Subcutaneous abdominal adipose tissue (tissue), 5 donors: ENCODE results near the gene ARHGAP5.

ENCODE experiments used
- H3K27ac ChIP-seq: one replicate; pipeline ENCODE4 v1.7.0; 2013; ENCODE audit warnings: low read depth, mild to moderate bottlenecking, inconsistent platforms, low read length, moderate library complexity
- H3K27me3 ChIP-seq, 5 donors: one replicate each; pipeline ENCODE4 v1.7.0; 2013; ENCODE audit warnings: low read length in 5 of 5, inconsistent platforms in 1 of 5; ENCODE audit not compliant: control insufficient read depth in 5 of 5, insufficient read depth in 4 of 5
- H3K36me3 ChIP-seq, 5 donors: one replicate each; pipeline ENCODE4 v1.7.0; 2013; ENCODE audit warnings: low read length in 5 of 5; ENCODE audit not compliant: control insufficient read depth in 5 of 5, insufficient read depth in 5 of 5
- H3K4me1 ChIP-seq, 5 donors: one replicate each; pipeline ENCODE4 v1.7.0; 2013; ENCODE audit warnings: low read length in 5 of 5, mild to moderate bottlenecking in 3 of 5, moderate library complexity in 1 of 5; ENCODE audit not compliant: control insufficient read depth in 5 of 5, insufficient read depth in 5 of 5
- H3K4me3 ChIP-seq, 5 donors: one replicate each; pipeline ENCODE4 v1.7.0; 2013; ENCODE audit warnings: low read length in 5 of 5, low read depth in 1 of 5
- H3K9ac ChIP-seq, 5 donors: one replicate each; pipeline ENCODE4 v1.7.0; 2013; ENCODE audit warnings: low read length in 5 of 5, mild to moderate bottlenecking in 4 of 5, moderate library complexity in 3 of 5
- H3K9me3 ChIP-seq, 5 donors: one replicate each; pipeline ENCODE4 v1.7.0; 2013; ENCODE audit warnings: low read length in 5 of 5; ENCODE audit not compliant: control insufficient read depth in 5 of 5
- donor health status: healthy.
- donor health status: healthy.
- donor health status: healthy.
- donor health status: healthy.
- donor health status: healthy.

ARHGAP5 gene

DNA sequence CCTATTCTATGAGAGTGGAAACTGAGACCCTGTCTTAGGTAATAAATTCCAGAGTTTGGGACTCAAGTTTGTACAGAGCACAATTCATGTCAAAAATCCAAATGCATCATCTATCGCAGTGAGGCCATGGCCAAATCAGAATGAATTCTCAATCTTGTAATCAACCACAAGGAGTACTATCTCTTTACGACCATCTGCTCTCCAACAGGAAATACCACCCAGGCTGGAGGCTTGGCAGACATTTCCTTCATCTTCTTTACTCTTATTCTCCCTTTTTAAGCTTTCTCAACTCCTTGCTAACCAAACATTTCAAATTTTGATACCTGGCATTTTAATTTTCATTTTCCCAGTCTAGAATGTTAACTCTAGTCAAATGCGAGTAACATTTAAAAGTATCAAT, 92.1 kb downstream of the ARHGAP5 start:
- no peaks in the 10 kb centered on the region for H3K27me3 ChIP-seq
- no peaks in the 10 kb centered on the region for H3K4me1 ChIP-seq
- no peaks in the 10 kb centered on the region for H3K36me3 ChIP-seq
- H3K9me3 ChIP-seq: no peaks in the 10 kb centered on the region
- H3K27ac ChIP-seq: no peak overlapping the region
- H3K4me3 ChIP-seq: no peak overlapping the region
- H3K9ac ChIP-seq: no peak overlapping the region

DNA sequence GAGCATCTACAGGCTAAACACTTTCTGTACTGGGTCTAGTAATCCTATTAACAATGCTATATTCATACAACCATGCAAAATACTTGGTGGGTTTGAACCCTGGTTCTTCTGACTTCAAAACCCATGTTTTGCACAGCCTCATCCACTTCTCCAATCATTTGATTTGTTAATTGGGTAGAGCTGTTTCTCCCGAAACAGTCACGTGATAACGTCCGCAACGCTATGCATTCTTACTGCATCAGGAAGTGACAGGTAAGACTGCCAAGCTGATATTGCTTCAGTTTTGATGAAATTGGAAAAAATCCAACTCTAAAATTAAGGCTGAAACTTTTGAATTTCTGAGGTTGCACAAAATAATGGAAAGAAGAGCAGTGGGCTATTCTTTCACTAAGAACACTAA, 94.4 kb downstream of the ARHGAP5 start:
- Histone ChIP-seq H3K4me3 (no peak overlapping the region), H3K9ac (no peak overlapping the region), H3K36me3 (no peaks in the 10 kb centered on the region), H3K4me1 (no peaks in the 10 kb centered on the region), H3K9me3 (no peaks in the 10 kb centered on the region), H3K27ac (no peak overlapping the region), H3K27me3 (no peaks in the 10 kb centered on the region)

- Histone ChIP-seq H3K4me3 (no peak overlapping the region), H3K4me1 (no peaks in the 10 kb centered on the region), H3K36me3 (no peaks in the 10 kb centered on the region)
Measured at GRCh38 chr14:32183151-32184058, 106.3 kb downstream of the ARHGAP5 start.

GRCh38 chr14:32185097-32185496, 108.0 kb downstream of the ARHGAP5 start:
- Histone ChIP-seq H3K9me3 (peaks cover 2 to 13% (median 5%) of the 10 kb centered on the region in 5 donors), H3K27ac (no peak overlapping the region), H3K4me3 (no peak overlapping the region), H3K9ac (no peak overlapping the region), H3K36me3 (no peaks in the 10 kb centered on the region), H3K4me1 (no peaks in the 10 kb centered on the region), H3K27me3 (no peaks in the 10 kb centered on the region)

More at GRCh38 chr14:32183151-32184058, 106.3 kb downstream of the ARHGAP5 start:
- Histone ChIP-seq H3K9me3 (peaks cover 2 to 16% (median 5%) of the 10 kb centered on the region in 5 donors), H3K27ac (no peak overlapping the region), H3K9ac (no peak overlapping the region), H3K27me3 (no peaks in the 10 kb centered on the region)

DNA sequence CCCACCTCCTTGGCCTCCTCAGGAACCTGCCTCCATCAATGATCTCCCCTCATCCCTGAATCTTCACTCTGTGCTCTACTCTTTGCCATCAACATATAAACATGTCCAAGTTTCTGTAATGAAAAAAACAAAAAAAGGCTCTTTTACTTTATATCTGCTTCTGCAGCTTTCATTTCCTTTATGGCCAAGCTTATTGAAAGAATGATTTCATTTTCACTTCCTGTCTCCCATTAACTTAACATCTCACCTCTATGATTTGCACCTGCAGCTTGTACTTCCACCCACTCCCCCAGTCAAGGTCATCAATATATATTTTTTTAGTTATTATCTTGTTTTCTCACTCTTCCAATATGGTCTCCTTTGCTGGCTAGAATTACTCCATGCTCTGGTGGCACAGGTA, 109.1 kb downstream of the ARHGAP5 start:
- H3K4me3 ChIP-seq: no peak overlapping the region
- no peak overlapping the region for H3K9ac ChIP-seq
- H3K36me3 ChIP-seq: no peaks in the 10 kb centered on the region
- H3K9me3 ChIP-seq: peaks cover 0 to 13% (median 5%) of the 10 kb centered on the region in 5 donors
- no peaks in the 10 kb centered on the region for H3K27me3 ChIP-seq
- H3K27ac ChIP-seq: no peak overlapping the region
- peaks cover 0 to 3% (median 0%) of the 10 kb centered on the region in 5 donors for H3K4me1 ChIP-seq

- H3K4me3 ChIP-seq: no peak overlapping the region
- H3K27me3 ChIP-seq: no peaks in the 10 kb centered on the region
- peaks cover 0 to 3% (median 0%) of the 10 kb centered on the region in 5 donors for H3K4me1 ChIP-seq
- no peak overlapping the region for H3K27ac ChIP-seq
- no peaks in the 10 kb centered on the region for H3K36me3 ChIP-seq
- no peak overlapping the region for H3K9ac ChIP-seq
- H3K9me3 ChIP-seq: peaks cover 0 to 10% (median 5%) of the 10 kb centered on the region in 5 donors
Measured at GRCh38 chr14:32189811-32190210, 112.7 kb downstream of the ARHGAP5 start.

GRCh38 chr14:32190673-32191072, 113.6 kb downstream of the ARHGAP5 start:
- Histone ChIP-seq H3K4me1 (peaks cover 0 to 3% (median 0%) of the 10 kb centered on the region in 5 donors), H3K4me3 (no peak overlapping the region), H3K36me3 (no peaks in the 10 kb centered on the region), H3K27me3 (no peaks in the 10 kb centered on the region), H3K9me3 (peaks cover 0 to 3% (median 0%) of the 10 kb centered on the region in 5 donors), H3K9ac (no peak overlapping the region), H3K27ac (no peak overlapping the region)

DNA sequence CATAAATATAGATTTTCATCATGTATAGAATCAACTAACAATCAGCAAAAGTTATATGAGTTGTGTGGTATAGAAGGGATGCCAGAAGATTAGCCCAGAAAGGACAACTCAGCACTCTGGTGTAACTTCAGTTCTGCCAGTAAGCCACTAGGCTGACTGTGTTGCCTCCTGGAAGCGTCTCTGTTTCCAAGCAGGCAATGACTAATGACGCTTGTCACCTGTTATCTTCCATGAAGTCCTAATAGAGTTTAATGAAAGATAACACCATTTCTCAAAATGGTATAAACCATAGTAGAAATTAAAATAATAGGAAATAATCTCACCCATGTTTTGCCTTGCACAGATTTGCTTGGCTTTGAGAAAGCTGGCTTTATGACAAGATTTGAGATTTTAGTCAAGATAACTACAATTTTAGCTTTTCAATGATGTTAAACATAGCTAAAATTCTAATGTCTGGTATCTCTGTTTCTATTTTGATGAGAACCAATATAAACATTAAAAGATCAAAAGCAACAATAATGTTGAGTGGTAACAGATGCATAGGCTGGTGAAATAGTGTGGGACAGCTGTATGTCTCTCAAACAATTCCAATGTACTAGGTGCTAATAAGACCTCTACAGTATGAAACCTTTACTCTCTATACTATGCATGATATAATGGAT, 115.7 kb downstream of the ARHGAP5 start:
- Histone ChIP-seq H3K4me3 (no peak overlapping the region), H3K27ac (no peak overlapping the region), H3K36me3 (no peaks in the 10 kb centered on the region), H3K9me3 (no peaks in the 10 kb centered on the region), H3K27me3 (no peaks in the 10 kb centered on the region), H3K4me1 (peaks cover 0 to 3% (median 0%) of the 10 kb centered on the region in 5 donors), H3K9ac (no peak overlapping the region)

DNA sequence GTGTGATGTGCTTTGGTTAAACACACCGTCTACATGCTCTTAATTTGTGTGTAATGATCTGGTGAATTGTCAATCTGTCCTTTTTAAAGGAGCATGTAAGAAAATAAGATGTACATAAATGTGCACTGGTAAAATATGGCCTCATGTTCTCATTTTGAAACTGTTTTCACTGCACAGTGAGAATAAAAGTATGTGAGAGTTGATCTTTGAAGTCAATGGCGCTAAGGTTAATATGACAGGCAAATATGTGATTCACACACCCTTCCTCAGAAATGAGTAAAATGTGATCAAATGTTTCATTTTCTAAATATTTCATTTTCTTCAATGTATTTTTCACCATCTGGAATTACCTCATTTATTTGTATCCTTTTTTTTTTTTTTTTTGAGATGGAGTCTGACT, 116.4 kb downstream of the ARHGAP5 start:
- H3K9me3 ChIP-seq: no peaks in the 10 kb centered on the region
- H3K27me3 ChIP-seq: no peaks in the 10 kb centered on the region
- no peak overlapping the region for H3K27ac ChIP-seq
- no peak overlapping the region for H3K9ac ChIP-seq
- H3K4me3 ChIP-seq: no peak overlapping the region
- no peaks in the 10 kb centered on the region for H3K36me3 ChIP-seq
- H3K4me1 ChIP-seq: peaks cover 0 to 3% (median 0%) of the 10 kb centered on the region in 5 donors

DNA sequence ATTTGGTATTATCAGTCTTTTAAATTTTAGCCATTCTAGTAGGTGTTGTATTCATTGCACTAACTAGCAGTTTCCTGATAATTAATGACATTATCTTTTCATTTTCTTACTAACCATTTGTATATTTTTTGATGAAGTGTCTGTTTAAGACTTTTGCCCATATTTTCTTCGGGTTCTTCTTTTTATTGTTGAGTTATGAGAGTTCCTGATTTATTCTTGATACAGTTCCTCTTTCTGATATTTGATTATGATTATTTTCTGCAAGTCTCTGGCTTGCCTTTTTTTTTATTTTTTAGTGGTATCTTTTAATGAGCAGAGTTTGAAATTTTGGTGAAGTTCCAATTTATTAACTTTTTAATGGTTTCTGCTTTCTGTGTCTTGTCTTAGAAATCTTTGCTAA, 118.5 kb downstream of the ARHGAP5 start:
- no peaks in the 10 kb centered on the region for H3K27me3 ChIP-seq
- H3K27ac ChIP-seq: no peak overlapping the region
- H3K9ac ChIP-seq: no peak overlapping the region
- no peak overlapping the region for H3K4me3 ChIP-seq
- H3K36me3 ChIP-seq: no peaks in the 10 kb centered on the region
- no peaks in the 10 kb centered on the region for H3K9me3 ChIP-seq
- H3K4me1 ChIP-seq: peaks cover 0 to 2% (median 1%) of the 10 kb centered on the region in 5 donors
